ENCODE results near the gene ASCL1.

The ASCL1 gene

DNA sequence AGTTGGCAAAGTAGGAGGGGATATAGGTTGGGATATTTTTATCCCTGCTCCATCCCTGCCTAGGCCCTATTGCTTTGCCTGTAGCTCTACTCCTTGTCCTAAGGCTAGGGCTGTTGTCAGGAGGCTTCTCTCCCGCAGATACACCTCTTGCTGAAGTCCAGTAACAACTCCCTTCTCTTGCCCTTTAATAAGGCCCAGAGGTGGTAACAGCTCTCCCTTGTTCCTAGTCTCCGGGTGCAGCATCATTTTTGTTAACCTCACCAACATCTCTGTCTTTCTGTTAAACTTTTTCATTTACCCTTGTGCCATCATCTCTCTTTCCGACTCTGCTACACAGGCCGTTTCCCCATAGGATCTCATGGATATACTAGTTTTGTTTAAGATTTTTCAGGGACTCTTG is 6.3 kb downstream of the ASCL1 start:
- H3K4me3 ChIP-seq (ENCODE audit: low read length), result no peak overlapping the region
- DNase-seq (ENCODE audit: low read depth), result no peak
- TF ChIP-seq, protein P1, sequence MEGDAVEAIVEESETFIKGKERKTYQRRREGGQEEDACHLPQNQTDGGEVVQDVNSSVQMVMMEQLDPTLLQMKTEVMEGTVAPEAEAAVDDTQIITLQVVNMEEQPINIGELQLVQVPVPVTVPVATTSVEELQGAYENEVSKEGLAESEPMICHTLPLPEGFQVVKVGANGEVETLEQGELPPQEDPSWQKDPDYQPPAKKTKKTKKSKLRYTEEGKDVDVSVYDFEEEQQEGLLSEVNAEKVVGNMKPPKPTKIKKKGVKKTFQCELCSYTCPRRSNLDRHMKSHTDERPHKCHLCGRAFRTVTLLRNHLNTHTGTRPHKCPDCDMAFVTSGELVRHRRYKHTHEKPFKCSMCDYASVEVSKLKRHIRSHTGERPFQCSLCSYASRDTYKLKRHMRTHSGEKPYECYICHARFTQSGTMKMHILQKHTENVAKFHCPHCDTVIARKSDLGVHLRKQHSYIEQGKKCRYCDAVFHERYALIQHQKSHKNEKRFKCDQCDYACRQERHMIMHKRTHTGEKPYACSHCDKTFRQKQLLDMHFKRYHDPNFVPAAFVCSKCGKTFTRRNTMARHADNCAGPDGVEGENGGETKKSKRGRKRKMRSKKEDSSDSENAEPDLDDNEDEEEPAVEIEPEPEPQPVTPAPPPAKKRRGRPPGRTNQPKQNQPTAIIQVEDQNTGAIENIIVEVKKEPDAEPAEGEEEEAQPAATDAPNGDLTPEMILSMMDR (conservative IDR thresholded peaks at IDR 0.05; ENCODE audit: low read length), result no peak

DNA sequence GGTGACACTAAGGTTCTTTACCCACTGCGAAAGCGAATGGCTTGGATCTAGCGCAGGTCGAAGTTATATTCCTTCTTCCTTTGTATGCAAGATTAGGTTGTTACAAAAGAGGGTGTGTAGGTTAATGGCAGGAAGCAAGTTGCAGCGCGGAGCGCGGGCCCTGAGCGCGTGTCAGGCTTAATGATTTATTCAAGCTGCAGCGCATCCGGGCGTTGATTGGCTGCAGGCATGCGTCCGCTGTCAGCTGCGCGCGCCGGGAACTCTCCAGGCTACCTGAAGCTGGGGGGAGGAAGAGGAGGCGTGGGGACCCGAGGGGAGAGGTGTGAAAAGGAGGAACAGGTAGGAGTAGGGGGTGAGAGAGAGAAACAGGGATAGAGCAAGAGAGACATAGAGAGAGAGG is 7.4 kb downstream of the ASCL1 start:
- no peak overlapping the region for H3K4me3 ChIP-seq (ENCODE audit: low read length)
- TF ChIP-seq, protein P1 (conservative IDR thresholded peaks at IDR 0.05; ENCODE audit: low read length), result no peak
- no peak for DNase-seq (ENCODE audit: low read depth)

DNA sequence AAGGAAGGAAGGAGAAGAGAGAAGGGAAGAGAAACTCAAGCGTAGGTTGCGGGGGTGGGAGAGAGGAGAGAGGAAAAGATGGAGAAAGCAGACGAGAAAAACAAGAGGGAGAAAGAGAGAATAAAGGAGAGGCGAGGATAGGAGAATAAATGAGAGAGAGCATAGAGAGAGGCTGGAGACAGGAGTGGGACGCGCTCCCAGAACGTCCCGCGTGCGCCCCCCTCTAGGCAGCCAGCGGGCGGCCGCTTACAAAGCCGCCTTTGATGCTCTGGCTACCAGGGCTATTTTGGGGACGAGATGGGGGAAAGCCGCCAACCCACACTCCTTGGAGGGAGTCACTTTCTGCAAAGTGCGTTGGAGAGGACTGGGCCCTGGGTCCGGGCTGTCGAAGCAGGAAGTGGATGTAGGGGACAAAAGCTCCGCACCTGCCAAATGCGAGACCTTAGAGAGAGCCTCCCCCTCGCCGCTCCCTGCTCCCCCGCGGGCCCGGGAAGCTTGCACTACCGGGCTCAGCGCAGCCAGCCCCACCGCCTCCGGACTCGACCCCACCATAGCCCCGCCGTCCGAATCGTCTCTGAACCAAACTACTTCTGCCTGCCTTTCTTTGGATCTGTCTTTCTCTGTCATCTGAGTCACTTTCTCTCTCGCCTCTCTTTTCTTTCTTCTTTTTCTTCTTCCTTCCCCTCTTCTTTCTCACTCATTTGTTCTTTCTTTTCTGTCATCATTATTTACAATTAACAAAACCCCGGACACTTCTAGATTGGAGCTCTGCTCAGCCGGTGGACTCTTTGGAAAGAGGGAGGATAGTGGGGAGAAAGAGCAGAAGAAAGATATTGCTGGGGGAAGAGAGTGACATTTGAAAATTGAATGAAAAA is 8.0 kb downstream of the ASCL1 start:
- H3K4me3 ChIP-seq (ENCODE audit: low read length), result no peak overlapping the region
- TF ChIP-seq, protein P1 (conservative IDR thresholded peaks at IDR 0.05; ENCODE audit: low read length), result no peak
- DNase-seq (ENCODE audit: low read depth), result no peak

DNA sequence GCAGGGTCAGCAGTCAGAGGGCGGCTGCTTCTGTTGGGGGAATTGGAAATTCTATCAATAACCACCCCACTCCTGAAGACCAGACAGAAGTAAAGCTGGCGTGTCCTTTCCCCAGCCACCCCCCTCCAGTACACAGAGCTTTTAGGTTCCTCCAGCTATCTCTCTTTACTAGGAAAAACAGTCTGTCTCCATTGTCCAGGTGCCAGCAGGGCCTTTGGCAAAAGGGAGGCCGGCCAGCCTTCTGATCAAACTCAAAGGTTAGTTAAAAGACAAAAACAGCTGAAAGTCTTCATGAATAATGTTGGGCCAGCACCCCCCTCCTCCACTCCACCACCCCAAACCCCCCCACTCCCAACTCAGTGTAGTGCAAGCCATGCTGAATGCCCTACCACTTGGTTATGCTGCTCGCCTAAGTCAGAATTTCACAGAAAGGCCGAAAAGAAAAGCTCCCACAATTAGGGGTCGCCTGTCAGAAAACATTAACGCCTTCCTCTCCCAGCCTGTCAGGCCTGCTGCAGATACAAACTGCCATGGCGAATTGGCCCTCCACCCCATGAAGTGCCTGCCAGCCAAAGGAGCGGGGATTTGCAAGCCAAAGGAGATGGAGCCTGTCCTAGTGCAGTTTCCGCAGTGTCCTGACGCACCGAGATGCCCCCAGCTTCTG is 8.9 kb downstream of the ASCL1 start:
- TF ChIP-seq, protein P1 (conservative IDR thresholded peaks at IDR 0.05; ENCODE audit: low read length), result no peak
- H3K4me3 ChIP-seq (ENCODE audit: low read length), result no peak overlapping the region
- no peak for DNase-seq (ENCODE audit: low read depth)

DNA sequence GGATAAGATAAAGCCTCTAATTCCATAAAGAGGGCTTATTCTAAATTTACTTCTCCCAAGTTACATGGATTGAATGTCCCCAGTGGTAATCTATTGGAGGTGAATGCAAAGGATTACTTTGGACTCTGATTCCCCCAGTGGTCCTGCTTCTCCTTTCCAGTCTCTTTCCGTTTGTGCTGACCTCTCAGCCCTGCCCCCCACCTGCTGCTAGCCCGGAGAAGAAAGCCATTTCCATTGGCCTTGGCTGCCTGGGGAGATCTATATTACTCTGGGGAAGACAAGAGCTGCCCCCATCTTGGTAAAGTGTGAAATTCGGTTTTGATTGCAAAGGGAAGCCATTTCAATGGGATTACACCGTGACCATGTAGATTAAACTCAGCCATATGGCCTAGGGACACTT is 13.3 kb downstream of the ASCL1 start:
- H3K4me3 ChIP-seq (ENCODE audit: low read length), result no peak overlapping the region
- no peak for DNase-seq (ENCODE audit: low read depth)
- TF ChIP-seq, protein P1 (conservative IDR thresholded peaks at IDR 0.05; ENCODE audit: low read length), result no peak

DNA sequence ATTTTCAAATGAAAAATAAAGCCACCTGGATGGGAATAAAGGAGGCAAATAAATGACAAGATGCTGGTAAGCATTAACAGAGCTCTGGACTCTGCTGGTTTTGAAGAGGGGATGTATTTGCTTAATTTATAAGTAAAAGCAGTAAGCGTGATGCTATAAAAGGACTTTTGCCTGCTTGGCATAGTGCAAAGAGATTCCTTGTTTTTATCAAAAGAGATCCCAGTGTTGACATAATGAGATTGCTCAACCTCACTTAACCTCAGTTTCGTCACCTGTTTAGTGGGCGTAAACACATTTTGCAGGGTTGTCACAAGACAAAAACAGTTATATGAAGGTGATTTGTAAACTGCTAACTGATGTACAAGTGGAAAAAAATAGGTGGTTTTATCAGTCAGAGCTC is 13.8 kb downstream of the ASCL1 start:
- no peak overlapping the region for H3K4me3 ChIP-seq (ENCODE audit: low read length)
- DNase-seq (ENCODE audit: low read depth), result no peak
- TF ChIP-seq, protein P1 (conservative IDR thresholded peaks at IDR 0.05; ENCODE audit: low read length), result no peak

DNA sequence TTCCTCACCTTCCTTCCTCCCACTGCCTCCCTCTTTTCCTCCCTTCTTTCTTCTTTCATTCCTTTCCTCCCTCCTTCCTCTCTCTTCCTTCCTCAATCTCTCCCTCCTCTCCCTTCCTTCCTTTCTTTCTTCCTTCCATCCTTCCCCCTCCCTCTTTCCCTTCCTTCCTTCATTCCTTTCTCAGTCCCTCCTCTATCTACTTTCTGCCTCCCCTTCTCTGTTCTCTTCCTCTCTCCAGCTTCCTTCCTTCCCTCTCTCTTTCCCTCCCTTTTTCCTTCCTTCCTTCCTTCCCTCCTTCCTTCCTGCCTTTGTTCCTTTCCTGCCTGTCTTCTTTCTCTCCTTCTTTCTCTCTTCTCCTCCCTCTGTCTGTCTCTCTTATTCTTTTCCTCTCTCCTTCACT is 16.1 kb downstream of the ASCL1 start:
- DNase-seq (ENCODE audit: low read depth), result no peak
- H3K4me3 ChIP-seq (ENCODE audit: low read length), result no peak overlapping the region
- TF ChIP-seq, protein P1 (conservative IDR thresholded peaks at IDR 0.05; ENCODE audit: low read length), result no peak
